SK-N-SH (cell line): ENCODE measurements around the gene CD79A. TPM values are rescaled to one million over a fixed set of nuclear protein-coding genes. Genes with fewer than 3 reads are reported as not detected.

Experiments
- CTCF ChIA-PET: fragments of 300-600, 350-600 bp; formaldehyde crosslinking; extraction: SDS; loops from one replicate; lab custom pipeline; 2021; lab: Yijun Ruan, JAX
- POLR2A ChIA-PET: fragments of 350-600 bp; sonication (Branson Sonifier 250); formaldehyde crosslinking; extraction: SDS; loops from one replicate; lab custom pipeline; 2020; ENCODE audit warnings: antibody characterized with exemption, inconsistent platforms; lab: Yijun Ruan, JAX
- DNase-seq: peaks from one replicate; pipeline ENCODE4 v3.0.0; 2012
- H2AFZ ChIP-seq: fragments of 200-600 bp; sonication (generic); 2 replicates; pipeline ENCODE4 v1.8.1; 2016; ENCODE audit warnings: antibody characterized with exemption, mild to moderate bottlenecking, low read depth
- H3F3A ChIP-seq: fragments of 200-600 bp; sonication (generic); replicated peaks from 2 replicates; pipeline ENCODE3; 2016; ENCODE audit warnings: antibody characterized with exemption, mild to moderate bottlenecking; ENCODE audit not compliant: insufficient read depth
- H3K27ac ChIP-seq, 2 experiments: fragments of 200-500 bp in 1 of 2; fragments of 200-600 bp in 1 of 2; sonication (Bioruptor generic) in 1 of 2; sonication (generic), shearing (Covaris generic) in 1 of 2; 2 replicates each; pipeline versions ENCODE4 v1.5.1 to v1.6.1; 2014 to 2016; ENCODE audit warnings: low read depth in 2 of 2, inconsistent platforms in 1 of 2, low read length in 1 of 2, mild to moderate bottlenecking in 1 of 2, mixed read lengths in 1 of 2
- H3K27me3 ChIP-seq: fragments of 200-600 bp; sonication (generic), shearing (Covaris generic); 2 replicates; pipeline ENCODE4 v1.6.1; 2016; ENCODE audit warnings: mixed run types; ENCODE audit not compliant: insufficient read depth
- H3K36me3 ChIP-seq, 2 experiments: fragments of 200-500 bp in 1 of 2; fragments of 200-600 bp in 1 of 2; sonication (Bioruptor generic) in 1 of 2; sonication (generic) in 1 of 2; replicated peaks in 1 of 2; 2 replicates each; pipeline versions ENCODE3 to v1.5.1; 2014 to 2016; ENCODE audit warnings: low read length in 1 of 2, mild to moderate bottlenecking in 1 of 2; ENCODE audit not compliant: insufficient read depth in 2 of 2, control insufficient read depth in 1 of 2
- H3K4me1 ChIP-seq, 2 experiments: fragments of 200-500 bp in 1 of 2; fragments of 200-600 bp in 1 of 2; sonication (Bioruptor generic) in 1 of 2; sonication (generic), shearing (Covaris generic) in 1 of 2; 2 replicates each; pipeline versions ENCODE4 v1.5.1 to v1.6.1; 2014 to 2016; ENCODE audit warnings: low read depth in 1 of 2, low read length in 1 of 2, mixed run types in 1 of 2; ENCODE audit not compliant: insufficient read depth in 2 of 2, control insufficient read depth in 1 of 2
- H3K4me2 ChIP-seq: fragments of 200-600 bp; sonication (generic), shearing (Covaris generic); 2 replicates; pipeline ENCODE4 v1.6.1; 2017; ENCODE audit warnings: mixed run types
- H3K4me3 ChIP-seq, 2 experiments: fragments of 200-500 bp in 1 of 2; fragments of 200-600 bp in 1 of 2; sonication (Bioruptor generic) in 1 of 2; sonication (generic), shearing (Covaris generic) in 1 of 2; 2 replicates each; pipeline versions ENCODE4 v1.5.1 to v1.8.1; 2014 to 2016; ENCODE audit warnings: low read depth in 2 of 2, inconsistent platforms in 1 of 2, low read length in 1 of 2, mild to moderate bottlenecking in 1 of 2, mixed read lengths in 1 of 2, moderate library complexity in 1 of 2
- H3K79me2 ChIP-seq: fragments of 200-600 bp; sonication (generic); 2 replicates; pipeline ENCODE4 v1.8.1; 2017; ENCODE audit warnings: mild to moderate bottlenecking; ENCODE audit not compliant: insufficient read depth
- H3K9ac ChIP-seq: fragments of 200-600 bp; sonication (generic); 2 replicates; pipeline ENCODE4 v1.6.1; 2017; ENCODE audit warnings: mixed run types
- H3K9me2 ChIP-seq: fragments of 200-600 bp; sonication (generic); 2 replicates; pipeline ENCODE4 v1.6.1; 2017; ENCODE audit warnings: mixed run types
- H3K9me3 ChIP-seq: fragments of 200-600 bp; sonication (generic); 2 replicates; pipeline ENCODE4 v1.6.1; 2017; ENCODE audit warnings: mixed run types, mild to moderate bottlenecking, moderate library complexity
- H4K20me1 ChIP-seq: fragments of 200-600 bp; sonication (generic); 2 replicates; pipeline ENCODE4 v1.6.1; 2017; ENCODE audit warnings: mild to moderate bottlenecking, mixed run types; ENCODE audit not compliant: insufficient read depth
- CTCF ChIP-seq: fragments of 200-600 bp; sonication (generic); IDR thresholded peaks from 2 replicates; pipeline ENCODE4 v1.6.1; 2017; ENCODE audit warnings: antibody characterized with exemption, mild to moderate bottlenecking, moderate library complexity
- ELF1 ChIP-seq: IDR thresholded peaks from 2 replicates; pipeline ENCODE4 v1.4.0; 2012
- EZH2phosphoT487 ChIP-seq: fragments of 200-600 bp; sonication (generic); IDR thresholded peaks from 2 replicates; pipeline ENCODE4 v1.6.1; 2017; ENCODE audit warnings: low read depth, mixed run types, mild to moderate bottlenecking, antibody characterized with exemption, moderate library complexity, borderline replicate concordance
- FOXJ3 ChIP-seq: sonication (generic); formaldehyde crosslinking; IDR thresholded peaks from 2 replicates; pipeline ENCODE4 v1.5.1; 2020; ENCODE audit warnings: mild to moderate bottlenecking, missing genetic modification reagents
- GABPA ChIP-seq: IDR thresholded peaks from 2 replicates; pipeline ENCODE4 v1.4.0; 2012; ENCODE audit warnings: low read depth, mild to moderate bottlenecking
- GATA2 ChIP-seq: sonication (generic); formaldehyde crosslinking; IDR thresholded peaks from 2 replicates; pipeline ENCODE4 v1.5.0; 2020; ENCODE audit warnings: mild to moderate bottlenecking, missing genetic modification reagents
- MAX ChIP-seq: IDR thresholded peaks from 2 replicates; pipeline ENCODE4 v1.4.0; 2012; ENCODE audit warnings: low read depth
- MXI1 ChIP-seq: IDR thresholded peaks from 2 replicates; pipeline ENCODE4 v1.6.1; 2012; ENCODE audit warnings: mild to moderate bottlenecking, low read depth, low read length, improper control_type of control experiment
- NFIC ChIP-seq: IDR thresholded peaks from 2 replicates; pipeline ENCODE4 v1.4.0; 2012; ENCODE audit warnings: borderline replicate concordance
- NRF1 ChIP-seq: IDR thresholded peaks from 2 replicates; pipeline ENCODE4 v1.6.1; 2012; ENCODE audit warnings: low read depth, mild to moderate bottlenecking, low read length
- POLR2AphosphoS5 ChIP-seq: IDR thresholded peaks from 2 replicates; pipeline ENCODE4 v1.6.1; 2012; ENCODE audit warnings: low read depth, low read length
- RAD21 ChIP-seq: IDR thresholded peaks from 2 replicates; pipeline ENCODE4 v1.6.1; 2012; ENCODE audit warnings: mild to moderate bottlenecking, low read length
- RFX5 ChIP-seq: IDR thresholded peaks from 2 replicates; pipeline ENCODE4 v1.6.1; 2012; ENCODE audit warnings: mild to moderate bottlenecking, improper control_type of control experiment, low read length
- SIN3A ChIP-seq: IDR thresholded peaks from 2 replicates; pipeline ENCODE4 v1.6.1; 2012; ENCODE audit warnings: low read depth, mild to moderate bottlenecking, low read length, moderate library complexity, borderline replicate concordance
- TCF12 ChIP-seq: IDR thresholded peaks from 2 replicates; pipeline ENCODE4 v1.4.0; 2012
- USF1 ChIP-seq: IDR thresholded peaks from 2 replicates; pipeline ENCODE4 v1.4.0; 2012; ENCODE audit warnings: low read depth, borderline replicate concordance
- WGBS: methylation state at CpG from one replicate; pipeline ENCODE4 v1.1.6; 2017; ENCODE audit warnings: low lambda C conversion rate; 5-methylcytosine and 5-hydroxymethylcytosine counted together
- polyA plus RNA-seq, 3 experiments: library from polyadenylated mRNA; depleted of rRNA; stranded (reverse); fragments of >200 nt; gene quantifications; 2 replicates each; pipeline ENCODE4 v1.2.3, GENCODE V29; 2012
- TF ChIP-seq, protein P1 (sequence below): IDR thresholded peaks from 2 replicates; pipeline ENCODE4 v1.4.0; 2012; ENCODE audit warnings: low read depth, borderline replicate concordance
- TF ChIP-seq, protein P2 (sequence below): IDR thresholded peaks from 2 replicates; pipeline ENCODE4; 2012
- TF ChIP-seq, protein P3 (sequence below): fragments of 150-350 bp; IDR thresholded peaks from 2 replicates; pipeline ENCODE4 v1.6.1; 2017; ENCODE audit warnings: antibody characterized with exemption, low read length, low read depth, borderline replicate concordance

Gene CD79A
- polyA plus RNA-seq, 1 of the 3 experiments (the other 2 are of a cell fraction), result 0.20 TPM

- TF ChIP-seq, protein P1, sequence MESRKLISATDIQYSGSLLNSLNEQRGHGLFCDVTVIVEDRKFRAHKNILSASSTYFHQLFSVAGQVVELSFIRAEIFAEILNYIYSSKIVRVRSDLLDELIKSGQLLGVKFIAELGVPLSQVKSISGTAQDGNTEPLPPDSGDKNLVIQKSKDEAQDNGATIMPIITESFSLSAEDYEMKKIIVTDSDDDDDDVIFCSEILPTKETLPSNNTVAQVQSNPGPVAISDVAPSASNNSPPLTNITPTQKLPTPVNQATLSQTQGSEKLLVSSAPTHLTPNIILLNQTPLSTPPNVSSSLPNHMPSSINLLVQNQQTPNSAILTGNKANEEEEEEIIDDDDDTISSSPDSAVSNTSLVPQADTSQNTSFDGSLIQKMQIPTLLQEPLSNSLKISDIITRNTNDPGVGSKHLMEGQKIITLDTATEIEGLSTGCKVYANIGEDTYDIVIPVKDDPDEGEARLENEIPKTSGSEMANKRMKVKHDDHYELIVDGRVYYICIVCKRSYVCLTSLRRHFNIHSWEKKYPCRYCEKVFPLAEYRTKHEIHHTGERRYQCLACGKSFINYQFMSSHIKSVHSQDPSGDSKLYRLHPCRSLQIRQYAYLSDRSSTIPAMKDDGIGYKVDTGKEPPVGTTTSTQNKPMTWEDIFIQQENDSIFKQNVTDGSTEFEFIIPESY, result peak; percentile 97
- TF ChIP-seq NRF1 (no peak), TCF12 (peak; percentile 40; the same call in 1 of the 2 replicates), NFIC (no peak), POLR2AphosphoS5 (peak; percentile 96), GABPA (peak; percentile 95), MAX (peak; percentile 87), SIN3A (peak; percentile 99), ELF1 (peak; percentile 100), RAD21 (no peak), CTCF (peak; percentile 52)
- TF ChIP-seq, protein P2, sequence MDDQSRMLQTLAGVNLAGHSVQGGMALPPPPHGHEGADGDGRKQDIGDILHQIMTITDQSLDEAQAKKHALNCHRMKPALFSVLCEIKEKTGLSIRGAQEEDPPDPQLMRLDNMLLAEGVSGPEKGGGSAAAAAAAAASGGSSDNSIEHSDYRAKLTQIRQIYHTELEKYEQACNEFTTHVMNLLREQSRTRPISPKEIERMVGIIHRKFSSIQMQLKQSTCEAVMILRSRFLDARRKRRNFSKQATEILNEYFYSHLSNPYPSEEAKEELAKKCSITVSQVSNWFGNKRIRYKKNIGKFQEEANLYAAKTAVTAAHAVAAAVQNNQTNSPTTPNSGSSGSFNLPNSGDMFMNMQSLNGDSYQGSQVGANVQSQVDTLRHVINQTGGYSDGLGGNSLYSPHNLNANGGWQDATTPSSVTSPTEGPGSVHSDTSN, result 0 out of 2 replicates have a peak, but pooled peaks have one; percentile 19
Measured at GRCh38 chr19:41859618-41860418, 17.3 kb upstream of the CD79A start, which contains the start of gene RPS19 (continued).

DNA sequence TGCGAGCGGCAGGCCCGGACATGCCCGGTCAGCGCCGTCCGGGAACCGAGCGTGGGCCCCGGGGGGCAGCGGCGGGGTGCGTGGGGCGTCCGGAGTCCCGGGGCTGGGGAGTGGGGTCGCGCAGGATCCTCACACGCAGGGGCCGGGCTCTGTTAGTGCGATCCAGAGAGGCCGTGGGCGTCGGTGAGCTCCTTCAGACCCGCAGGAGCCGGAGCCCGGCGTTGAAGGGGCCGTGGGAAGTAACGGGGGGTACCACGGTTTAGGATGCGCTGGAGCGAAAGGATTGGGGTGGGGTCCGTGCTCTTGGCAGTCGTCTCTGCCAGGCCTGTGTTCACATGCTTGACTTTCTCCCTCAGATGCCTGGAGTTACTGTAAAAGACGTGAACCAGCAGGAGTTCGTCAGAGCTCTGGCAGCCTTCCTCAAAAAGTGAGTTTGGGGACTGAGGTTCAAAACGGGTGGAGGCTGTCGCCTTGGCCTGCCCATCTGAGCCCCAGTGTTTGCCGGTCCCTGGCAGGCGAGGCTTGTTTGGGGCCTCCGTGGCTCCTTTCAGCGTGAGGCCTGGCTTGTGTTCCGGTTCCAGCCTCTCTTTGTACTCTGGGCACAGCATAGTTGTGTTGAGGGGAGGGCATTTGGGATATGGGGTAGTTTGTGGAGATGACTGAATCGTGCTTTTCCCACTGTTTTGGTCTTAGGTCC, 16.5 kb upstream of the CD79A start:
- peaks cover 39 to 42% of the 10 kb centered on the region in 2 experiments for H3K4me1 ChIP-seq
- H3K9ac ChIP-seq, result peak overlapping the region; percentile 98
- peaks cover 56% of the 10 kb centered on the region for H3K79me2 ChIP-seq
- peak; percentile 14 for DNase-seq
- peaks cover 45 to 50% of the 10 kb centered on the region in 2 experiments for H3K36me3 ChIP-seq
- peaks cover 44% of the 10 kb centered on the region for H4K20me1 ChIP-seq
- H3K4me2 ChIP-seq, result peak overlapping the region; percentile 88
- ChIA-PET CTCF (interaction anchor here (1.1 to 3.1 kb wide), 9 partner anchors 13 to 97 kb away, joined by 3 to 21 read pairs (median 8); partner anchors contain the start of genes ARHGEF1 and RABAC1), POLR2A (interaction anchor here (0.7 to 2.1 kb wide), 12 partner anchors 10 to 131 kb away, joined by 3 to 14 read pairs (median 4); partner anchors contain the start of gene RABAC1)
- H3F3A ChIP-seq, result peaks cover 22% of the 10 kb centered on the region
- H3K27me3 ChIP-seq, result peaks cover 9% of the 10 kb centered on the region; the same call in 1 of the 2 replicates
- H3K27ac ChIP-seq, result peak overlapping the region; percentile 97 to 99
- no peaks in the 10 kb centered on the region for H3K9me2 ChIP-seq
- 3% methylated on average over 21 of the region's 45 CpGs for WGBS
- H2AFZ ChIP-seq, result no peak overlapping the region
- H3K4me3 ChIP-seq, result peak overlapping the region; percentile 83 to 93
- no peaks in the 10 kb centered on the region for H3K9me3 ChIP-seq
- TF ChIP-seq RFX5, result no peak
- TF ChIP-seq USF1, result no peak
- no peak for TF ChIP-seq GABPA
- TF ChIP-seq GATA2 (CRISPR knock-in tag), result no peak
- TF ChIP-seq, protein P3, sequence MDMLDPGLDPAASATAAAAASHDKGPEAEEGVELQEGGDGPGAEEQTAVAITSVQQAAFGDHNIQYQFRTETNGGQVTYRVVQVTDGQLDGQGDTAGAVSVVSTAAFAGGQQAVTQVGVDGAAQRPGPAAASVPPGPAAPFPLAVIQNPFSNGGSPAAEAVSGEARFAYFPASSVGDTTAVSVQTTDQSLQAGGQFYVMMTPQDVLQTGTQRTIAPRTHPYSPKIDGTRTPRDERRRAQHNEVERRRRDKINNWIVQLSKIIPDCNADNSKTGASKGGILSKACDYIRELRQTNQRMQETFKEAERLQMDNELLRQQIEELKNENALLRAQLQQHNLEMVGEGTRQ, result no peak
- TF ChIP-seq RAD21, result no peak
- no peak for TF ChIP-seq NFIC
- no peak; the same call in 1 of the 2 replicates for TF ChIP-seq MXI1
- no peak for TF ChIP-seq MAX
- no peak for TF ChIP-seq ELF1
- TF ChIP-seq TCF12, result no peak
- no peak for TF ChIP-seq FOXJ3 (CRISPR knock-in tag)
- TF ChIP-seq EZH2phosphoT487, result no peak
